CD4-positive, alpha-beta T cell (primary cell): ENCODE data around the gene FUT7. TPM values are rescaled to one million over a fixed set of nuclear protein-coding genes. Genes with fewer than 3 reads are reported as not detected.

Experiments
- ATAC-seq: fragments of 200-7000 bp; cut with Tn5 transposase; one replicate; pipeline ENCODE4 v1.10.0; 2022; ENCODE audit warnings: mild to moderate bottlenecking; ENCODE audit not compliant: poor library complexity
- CTCF ChIA-PET: fragments of 350-600 bp; sonication (Branson Sonifier 250); formaldehyde crosslinking; loops from one replicate; lab custom pipeline; 2021; ENCODE audit warnings: antibody characterized with exemption, inconsistent platforms; lab: Charles Lee
- POLR2A ChIA-PET: fragments of 350-600 bp; sonication (Branson Sonifier 250); formaldehyde crosslinking; loops from one replicate; lab custom pipeline; 2021; ENCODE audit warnings: antibody characterized with exemption, inconsistent platforms; lab: Charles Lee
- DNase-seq, 14 experiments: peaks; one replicate each; pipeline ENCODE4 v3.0.0-alpha.2; 2013 to 2020; ENCODE audit warnings: mixed read lengths in 2 of 14
- H3K27ac ChIP-seq, 2 donors: one replicate each; pipeline versions ENCODE4 v1.5.1 to v1.7.0; 2013; ENCODE audit warnings: low read length in 2 of 2, low read depth in 1 of 2, mild to moderate bottlenecking in 1 of 2
- H3K27me3 ChIP-seq, 2 experiments: 1 replicate in 1 of 2; 2 replicates in 1 of 2; pipeline versions ENCODE4 v1.6.1 to v1.7.0; 2013; ENCODE audit warnings: low read length in 2 of 2, control low read depth in 1 of 2, mild to moderate bottlenecking in 1 of 2, moderate library complexity in 1 of 2; ENCODE audit not compliant: insufficient read depth in 2 of 2, control insufficient read depth in 1 of 2
- H3K36me3 ChIP-seq: one replicate; pipeline ENCODE4 v1.6.1; 2013; ENCODE audit warnings: low read length, control low read depth; ENCODE audit not compliant: insufficient read depth
- H3K4me1 ChIP-seq: one replicate; pipeline ENCODE4 v1.6.1; 2013; ENCODE audit warnings: low read length, control low read depth; ENCODE audit not compliant: insufficient read depth
- H3K4me3 ChIP-seq: one replicate; pipeline ENCODE4 v1.5.1; 2013; ENCODE audit warnings: mild to moderate bottlenecking, low read length, moderate library complexity
- H3K9me3 ChIP-seq, 2 experiments: 1 replicate in 1 of 2; 2 replicates in 1 of 2; pipeline versions ENCODE4 v1.6.1 to v1.7.0; 2013; ENCODE audit warnings: low read length in 2 of 2, mild to moderate bottlenecking in 2 of 2, control low read depth in 1 of 2, moderate library complexity in 1 of 2; ENCODE audit not compliant: control insufficient read depth in 1 of 2, insufficient read depth in 1 of 2
- H3K27ac Mint-ChIP-seq: one replicate; pipeline ENCODE4 v1.8.0; 2020; ENCODE audit warnings: mixed read lengths
- H3K27me3 Mint-ChIP-seq: one replicate; pipeline ENCODE4 v1.8.0; 2021; ENCODE audit warnings: mixed read lengths
- H3K36me3 Mint-ChIP-seq: one replicate; pipeline ENCODE4 v1.8.0; 2021; ENCODE audit warnings: low read depth, mixed read lengths
- H3K4me1 Mint-ChIP-seq: one replicate; pipeline ENCODE4 v1.8.0; 2021; ENCODE audit warnings: low read depth, mixed read lengths
- H3K4me3 Mint-ChIP-seq: one replicate; pipeline ENCODE4 v1.8.0; 2020; ENCODE audit warnings: mild to moderate bottlenecking, mixed read lengths
- H3K9me3 Mint-ChIP-seq: one replicate; pipeline ENCODE4 v1.8.0; 2020; ENCODE audit warnings: mixed read lengths
- intact Hi-C, 2 experiments: fragments of 100-400 bp; cut with DNase I in 1 of 2; cut with micrococcal nuclease in 1 of 2; formaldehyde crosslinking; loops; one replicate each; pipeline versions ENCODE4 v1.15.1 to v1.9.0; 2023 to 2025; cut with DNase I, micrococcal nuclease
- total RNA-seq, 174 experiments: library from RNA in 2 of 174; stranded (reverse) in 2 of 174; gene quantifications; one replicate each; pipeline ENCODE4 v1.2.3 and lab custom pipeline; 2021 to 2026
- TF ChIP-seq, protein P1 (sequence below): fragments of 200-600 bp; IDR thresholded peaks from one replicate; pipeline ENCODE4 v1.8.0; 2022; ENCODE audit warnings: antibody characterized with exemption, mild to moderate bottlenecking

The FUT7 gene
- total RNA-seq, 2 experiments from 2014 or later = 1.7 to 1.8 TPM

DNA sequence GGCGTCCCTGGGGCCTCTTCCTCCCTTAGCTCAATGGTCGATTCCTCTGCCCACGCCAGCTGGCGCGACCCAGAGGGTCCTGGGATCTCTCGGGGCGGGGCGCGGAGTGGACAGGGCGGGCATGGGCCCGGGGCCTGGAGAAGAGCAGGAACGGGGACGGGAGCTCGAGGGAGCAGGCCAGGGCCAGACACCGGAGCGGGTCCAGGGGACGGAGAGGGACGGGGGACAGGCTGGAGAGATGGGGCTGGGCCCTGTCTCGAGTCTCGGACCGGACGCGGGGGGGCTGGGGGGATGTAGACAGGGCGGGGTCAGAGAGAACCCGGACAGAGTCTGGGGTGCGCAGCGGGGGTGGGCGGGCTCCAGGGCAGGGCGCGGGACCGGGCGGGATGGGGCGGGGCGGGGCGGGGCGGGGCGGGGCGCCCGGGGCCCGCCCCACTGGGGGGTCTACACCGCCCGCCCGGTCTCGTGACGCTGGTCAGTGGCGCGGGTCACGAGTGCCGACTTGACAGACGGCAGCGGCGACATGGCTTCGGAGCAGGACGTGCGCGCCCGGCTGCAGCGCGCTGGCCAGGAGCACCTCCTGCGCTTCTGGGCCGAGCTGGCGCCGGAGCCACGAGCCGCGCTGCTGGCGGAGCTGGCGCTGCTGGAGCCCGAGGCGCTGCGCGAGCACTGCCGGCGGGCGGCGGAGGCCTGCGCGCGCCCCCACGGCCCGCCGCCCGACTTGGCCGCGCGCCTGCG is 45.3 kb upstream of the FUT7 start, which contains the start of gene UAP1L1:
UAP1L1 (plus strand) TSS at position 508 of the 738 bp plus-strand sequence; CDS start at position 524, 16 bp downstream.
- ChIA-PET CTCF (interaction anchor here (0.8 to 1.6 kb wide), 6 partner anchors 9 to 48 kb away, joined by 3 to 7 read pairs (median 4); partner anchors contain the start of gene MAN1B1), POLR2A (interaction anchor here (0.6 to 2.7 kb wide), 7 partner anchors 9 to 286 kb away, joined by 3 to 24 read pairs (median 4); partner anchors contain the start of genes MAN1B1 and TMEM141)
- Mint-ChIP-seq H3K4me1 (peaks cover 3% of the 10 kb centered on the region), H3K36me3 (peaks cover 4% of the 10 kb centered on the region), H3K4me3 (peak within 1 kb of the TSS; percentile 78), H3K27ac (no peak within 1 kb of the TSS), H3K9me3 (no peaks in the 10 kb centered on the region), H3K27me3 (no peaks in the 10 kb centered on the region)
- Histone ChIP-seq H3K9me3 (no peaks in the 10 kb centered on the region), H3K27ac (no peak within 1 kb of the TSS), H3K4me3 (peak within 1 kb of the TSS; percentile 64), H3K27me3 (no peaks in the 10 kb centered on the region), H3K4me1 (peaks cover 18% of the 10 kb centered on the region), H3K36me3 (peaks cover 10% of the 10 kb centered on the region)
- peak in 10 of 14 experiments; percentile 15 to 79 (median 46) for DNase-seq
- ATAC-seq = peak; percentile 76
- intact Hi-C loops = no loop called here
- TF ChIP-seq, protein P1, sequence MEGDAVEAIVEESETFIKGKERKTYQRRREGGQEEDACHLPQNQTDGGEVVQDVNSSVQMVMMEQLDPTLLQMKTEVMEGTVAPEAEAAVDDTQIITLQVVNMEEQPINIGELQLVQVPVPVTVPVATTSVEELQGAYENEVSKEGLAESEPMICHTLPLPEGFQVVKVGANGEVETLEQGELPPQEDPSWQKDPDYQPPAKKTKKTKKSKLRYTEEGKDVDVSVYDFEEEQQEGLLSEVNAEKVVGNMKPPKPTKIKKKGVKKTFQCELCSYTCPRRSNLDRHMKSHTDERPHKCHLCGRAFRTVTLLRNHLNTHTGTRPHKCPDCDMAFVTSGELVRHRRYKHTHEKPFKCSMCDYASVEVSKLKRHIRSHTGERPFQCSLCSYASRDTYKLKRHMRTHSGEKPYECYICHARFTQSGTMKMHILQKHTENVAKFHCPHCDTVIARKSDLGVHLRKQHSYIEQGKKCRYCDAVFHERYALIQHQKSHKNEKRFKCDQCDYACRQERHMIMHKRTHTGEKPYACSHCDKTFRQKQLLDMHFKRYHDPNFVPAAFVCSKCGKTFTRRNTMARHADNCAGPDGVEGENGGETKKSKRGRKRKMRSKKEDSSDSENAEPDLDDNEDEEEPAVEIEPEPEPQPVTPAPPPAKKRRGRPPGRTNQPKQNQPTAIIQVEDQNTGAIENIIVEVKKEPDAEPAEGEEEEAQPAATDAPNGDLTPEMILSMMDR = no peak

DNA sequence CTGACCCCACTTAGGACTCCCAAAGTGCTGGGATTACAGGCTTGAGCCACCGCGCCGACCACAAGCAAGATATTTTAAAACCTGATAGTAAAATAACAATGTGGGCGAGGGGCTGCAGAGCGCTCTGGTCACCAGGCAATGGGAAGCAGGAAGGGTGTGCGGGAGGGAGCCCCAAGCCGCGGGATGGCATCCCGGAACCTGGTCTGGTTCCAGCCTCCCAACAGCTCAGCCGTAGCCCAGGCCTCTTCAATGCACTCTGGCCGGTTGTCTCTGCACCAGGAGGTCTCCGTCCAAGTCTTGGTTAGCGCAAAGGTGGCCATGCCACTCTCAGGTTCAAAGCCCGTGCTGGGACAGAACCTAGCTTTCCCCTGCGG is 44.7 kb upstream of the FUT7 start:
- ATAC-seq (no peak), DNase-seq (no peak)
- Mint-ChIP-seq H3K36me3 (peaks cover 4% of the 10 kb centered on the region), H3K27me3 (no peaks in the 10 kb centered on the region), H3K4me1 (peaks cover 3% of the 10 kb centered on the region), H3K9me3 (no peaks in the 10 kb centered on the region), H3K4me3 (peak overlapping the region; percentile 78), H3K27ac (no peak overlapping the region)
- POLR2A ChIA-PET = interaction anchor here (0.6 to 2.7 kb wide), 3 partner anchors 10 to 286 kb away, joined by 3 to 24 read pairs (median 3); partner anchors contain the start of genes MAN1B1 and TMEM141
- Histone ChIP-seq H3K27ac (no peak overlapping the region), H3K27me3 (no peaks in the 10 kb centered on the region), H3K4me1 (peaks cover 18% of the 10 kb centered on the region), H3K9me3 (no peaks in the 10 kb centered on the region), H3K4me3 (peak overlapping the region; percentile 39), H3K36me3 (peaks cover 10% of the 10 kb centered on the region)
- TF ChIP-seq, protein P1 = no peak
- intact Hi-C loops = no loop called here
- CTCF ChIA-PET = interaction anchor here (0.8 to 1.6 kb wide), 6 partner anchors 9 to 30 kb away, joined by 3 to 9 read pairs (median 5); partner anchors contain the start of gene MAN1B1

DNA sequence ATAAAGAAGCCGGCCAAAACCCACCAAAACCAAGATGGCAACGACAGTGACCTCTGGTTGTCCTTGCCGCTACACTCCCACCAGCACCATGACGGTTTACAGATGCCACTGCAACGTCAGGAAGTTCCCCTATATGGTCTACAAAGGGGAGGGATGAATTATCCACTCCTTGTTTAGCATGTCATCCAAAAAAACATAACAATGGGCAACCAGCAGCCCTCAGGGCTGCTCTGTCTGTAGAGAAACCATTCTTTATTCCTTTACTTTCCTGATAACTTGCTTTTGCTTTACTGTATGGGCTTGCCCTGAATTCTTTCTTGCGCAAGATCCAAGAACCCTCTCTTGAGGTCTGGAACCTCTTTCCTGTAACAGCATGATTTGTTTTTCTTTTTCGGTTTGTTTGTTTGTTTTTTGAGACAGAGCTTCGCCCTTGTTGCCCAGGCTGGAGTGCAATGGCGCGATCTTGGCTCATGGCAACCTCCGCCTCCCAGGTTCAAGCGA is 43.4 kb upstream of the FUT7 start:
- no peak overlapping the region for H3K27ac Mint-ChIP-seq
- intact Hi-C loops = no loop called here

More for the DNA sequence above, 43.4 kb upstream of the FUT7 start:
- POLR2A ChIA-PET = no interaction called here
- H3K27ac ChIP-seq = no peak overlapping the region
- DNase-seq (no peak), ATAC-seq (no peak)
- H3K27me3 ChIP-seq = no peaks in the 10 kb centered on the region
- no peaks in the 10 kb centered on the region for H3K9me3 ChIP-seq
- Mint-ChIP-seq H3K9me3 (no peaks in the 10 kb centered on the region), H3K36me3 (peaks cover 4% of the 10 kb centered on the region), H3K27me3 (no peaks in the 10 kb centered on the region), H3K4me1 (peaks cover 14% of the 10 kb centered on the region), H3K4me3 (peak overlapping the region; percentile 20)
- CTCF ChIA-PET = interaction anchor here (1.0 to 1.6 kb wide), 3 partner anchors 8 to 29 kb away, joined by 4 to 9 read pairs (median 5); no protein-coding TSS in a partner anchor
- H3K36me3 ChIP-seq = peaks cover 10% of the 10 kb centered on the region
- H3K4me3 ChIP-seq = no peak overlapping the region
- TF ChIP-seq, protein P1 = no peak
- peaks cover 28% of the 10 kb centered on the region for H3K4me1 ChIP-seq
